GM23248 (cell line): ENCODE data around the gene RPL10A. TPM values are rescaled to one million over a fixed set of nuclear protein-coding genes. Genes with fewer than 3 reads are reported as not detected.

Source experiments
- DNase-seq: peaks from one replicate; pipeline ENCODE4 v3.0.0-alpha.2; 2015
- H2AFZ ChIP-seq: fragments of 200-600 bp; sonication (generic); 2 replicates; pipeline ENCODE4 v1.6.1; 2016; ENCODE audit warnings: antibody characterized with exemption
- H3F3A ChIP-seq: fragments of 200-600 bp; sonication (generic); 2 replicates; pipeline ENCODE4 v1.6.1; 2016; ENCODE audit warnings: mild to moderate bottlenecking, antibody characterized with exemption, mixed run types; ENCODE audit not compliant: insufficient read depth
- H3K27ac ChIP-seq: fragments of 200-600 bp; sonication (generic); 2 replicates; pipeline ENCODE4 v1.5.1; 2016; ENCODE audit warnings: mild to moderate bottlenecking
- H3K27me3 ChIP-seq: fragments of 200-600 bp; sonication (generic); replicated peaks from 2 replicates; pipeline ENCODE4 v1.6.1; 2016; ENCODE audit warnings: mild to moderate bottlenecking; ENCODE audit not compliant: insufficient read depth
- H3K36me3 ChIP-seq: fragments of 200-600 bp; sonication (generic); 2 replicates; pipeline ENCODE4 v1.6.1; 2016; ENCODE audit warnings: low read depth, mild to moderate bottlenecking
- H3K4me1 ChIP-seq: fragments of 200-600 bp; sonication (generic); 2 replicates; pipeline ENCODE4 v1.6.1; 2016; ENCODE audit warnings: mild to moderate bottlenecking; ENCODE audit not compliant: insufficient read depth
- H3K4me2 ChIP-seq: fragments of 200-600 bp; sonication (generic); one replicate; pipeline ENCODE4 v1.6.1; 2016; ENCODE audit warnings: mild to moderate bottlenecking; ENCODE audit not compliant: unreplicated experiment
- H3K4me3 ChIP-seq: fragments of 200-600 bp; sonication (generic); 2 replicates; pipeline ENCODE4 v1.5.1; 2016; ENCODE audit warnings: mild to moderate bottlenecking
- H3K79me2 ChIP-seq: fragments of 200-600 bp; sonication (generic); 2 replicates; pipeline ENCODE4 v1.6.1; 2016; ENCODE audit warnings: mild to moderate bottlenecking; ENCODE audit not compliant: insufficient read depth
- H3K9ac ChIP-seq: fragments of 200-600 bp; sonication (generic); 2 replicates; pipeline ENCODE4 v1.6.1; 2016; ENCODE audit warnings: mild to moderate bottlenecking
- H3K9me2 ChIP-seq: fragments of 200-600 bp; sonication (generic); 2 replicates; pipeline ENCODE4 v1.6.1; 2016; ENCODE audit warnings: mixed run types, mild to moderate bottlenecking, moderate library complexity; ENCODE audit not compliant: insufficient read depth
- H3K9me3 ChIP-seq: fragments of 200-600 bp; sonication (generic); one replicate; pipeline ENCODE4 v1.6.1; 2017; ENCODE audit warnings: low read depth
- H4K20me1 ChIP-seq: fragments of 200-600 bp; sonication (generic); 2 replicates; pipeline ENCODE4 v1.6.0; 2016; ENCODE audit not compliant: insufficient read depth
- EZH2 ChIP-seq: fragments of 200-600 bp; sonication (generic); IDR thresholded peaks from 2 replicates; pipeline ENCODE4 v1.6.1; 2018; ENCODE audit warnings: antibody characterized with exemption, mild to moderate bottlenecking; ENCODE audit not compliant: insufficient read depth, poor library complexity, severe bottlenecking
- EZH2phosphoT487 ChIP-seq: fragments of 200-600 bp; sonication (generic); IDR thresholded peaks from 2 replicates; pipeline ENCODE4 v1.6.1; 2018; ENCODE audit warnings: antibody characterized with exemption, moderate library complexity, mild to moderate bottlenecking, low read depth; ENCODE audit not compliant: insufficient read depth
- WGBS, 2 experiments: methylation state at CpG; one replicate each; pipeline ENCODE4 v1.1.6; 2015 to 2017; ENCODE audit warnings: low lambda C conversion rate in 2 of 2, low coverage in 1 of 2; ENCODE audit errors: missing lambda C conversion rate in 2 of 2; 5-methylcytosine and 5-hydroxymethylcytosine counted together
- in situ Hi-C: fragments of 300-500 bp; cut with MboI; formaldehyde crosslinking; loops from 2 replicates; pipeline ENCODE4 v1.15.0; 2020
- polyA plus RNA-seq: library from polyadenylated mRNA; unstranded; fragments of >200 nt; fragmentation: Nextera tagmentation; extraction: Ambion mirVana; gene quantifications from 2 replicates; pipeline ENCODE4 v1.2.1, GENCODE V29; 2016
- total RNA-seq: library from RNA; depleted of rRNA; stranded (reverse); fragments of >200 nt; shearing (Covaris generic); gene quantifications from 2 replicates; pipeline ENCODE4 v1.2.3, GENCODE V29; 2014

Gene RPL10A
- total and polyA plus RNA-seq, 2 experiments from 2014 or later = 366 to 915 TPM

DNA sequence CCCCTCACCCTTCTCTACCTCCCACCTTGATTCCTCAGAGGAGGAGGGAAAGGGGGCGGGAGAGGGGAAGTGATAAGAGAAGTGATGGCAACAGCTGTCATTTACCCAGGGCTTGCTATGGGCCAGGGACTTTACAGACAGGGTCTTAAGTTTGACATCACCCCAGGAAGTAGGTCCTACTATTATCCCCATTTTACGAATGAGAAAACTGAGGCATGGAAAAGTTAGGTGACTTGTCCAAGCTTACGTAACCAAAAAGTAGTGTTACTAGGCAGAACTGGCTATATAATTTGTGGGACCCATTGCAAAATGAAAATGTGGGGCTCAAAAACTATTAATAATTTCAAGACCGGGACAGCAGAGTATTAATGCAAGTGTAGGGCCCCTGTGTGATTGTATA is 26.6 kb upstream of the RPL10A start:
- no peaks in the 10 kb centered on the region for H3K27me3 ChIP-seq
- no peak for TF ChIP-seq EZH2
- no peak for TF ChIP-seq EZH2phosphoT487
- no peaks in the 10 kb centered on the region for H3K4me1 ChIP-seq
- no peak overlapping the region for H3K9ac ChIP-seq
- H3K27ac ChIP-seq = no peak overlapping the region
- H3K9me3 ChIP-seq = no peaks in the 10 kb centered on the region
- in situ Hi-C loops = no loop called here
- no peaks in the 10 kb centered on the region for H3K79me2 ChIP-seq
- no peaks in the 10 kb centered on the region for H3K9me2 ChIP-seq
- no peak for DNase-seq
- H3K4me3 ChIP-seq = no peak overlapping the region
- 94 to 95% methylated on average over 4 of the region's 4 CpGs for WGBS, 2 experiments
- H3K4me2 ChIP-seq = no peak overlapping the region
- no peaks in the 10 kb centered on the region for H3F3A ChIP-seq
- H3K36me3 ChIP-seq = no peaks in the 10 kb centered on the region
- H4K20me1 ChIP-seq = no peaks in the 10 kb centered on the region
- H2AFZ ChIP-seq = no peak overlapping the region

DNA sequence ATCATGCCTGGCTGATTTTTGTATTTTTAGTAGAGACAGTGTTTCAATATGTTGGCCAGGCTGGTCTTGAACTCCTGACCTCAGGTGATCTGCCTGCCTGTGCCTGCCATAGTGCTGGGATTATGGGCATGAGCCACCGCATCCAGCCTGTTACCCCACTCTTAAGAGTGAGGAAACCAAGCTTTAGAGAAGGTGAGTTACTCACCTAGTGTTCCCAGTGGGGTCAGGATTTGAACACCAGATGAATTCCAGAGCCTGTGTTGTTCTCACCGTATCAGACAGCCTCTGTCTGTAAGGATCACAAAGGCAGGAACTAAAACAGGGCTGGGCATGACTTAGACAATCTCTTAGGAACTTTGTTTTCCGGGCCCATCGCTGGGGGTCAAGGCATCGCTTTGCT is 25.5 kb upstream of the RPL10A start:
- TF ChIP-seq EZH2 (no peak), EZH2phosphoT487 (no peak)
- in situ Hi-C loops = no loop called here
- Histone ChIP-seq H4K20me1 (no peaks in the 10 kb centered on the region), H3K9me3 (no peaks in the 10 kb centered on the region), H3K9ac (no peak overlapping the region), H3K4me3 (no peak overlapping the region), H3K27me3 (no peaks in the 10 kb centered on the region), H3K36me3 (no peaks in the 10 kb centered on the region), H2AFZ (no peak overlapping the region), H3K4me1 (no peaks in the 10 kb centered on the region), H3F3A (no peaks in the 10 kb centered on the region), H3K4me2 (no peak overlapping the region), H3K27ac (no peak overlapping the region), H3K9me2 (no peaks in the 10 kb centered on the region), H3K79me2 (no peaks in the 10 kb centered on the region)
- WGBS, 2 experiments = 97 to 99% methylated on average over 5 of the region's 5 CpGs
- DNase-seq = no peak

DNA sequence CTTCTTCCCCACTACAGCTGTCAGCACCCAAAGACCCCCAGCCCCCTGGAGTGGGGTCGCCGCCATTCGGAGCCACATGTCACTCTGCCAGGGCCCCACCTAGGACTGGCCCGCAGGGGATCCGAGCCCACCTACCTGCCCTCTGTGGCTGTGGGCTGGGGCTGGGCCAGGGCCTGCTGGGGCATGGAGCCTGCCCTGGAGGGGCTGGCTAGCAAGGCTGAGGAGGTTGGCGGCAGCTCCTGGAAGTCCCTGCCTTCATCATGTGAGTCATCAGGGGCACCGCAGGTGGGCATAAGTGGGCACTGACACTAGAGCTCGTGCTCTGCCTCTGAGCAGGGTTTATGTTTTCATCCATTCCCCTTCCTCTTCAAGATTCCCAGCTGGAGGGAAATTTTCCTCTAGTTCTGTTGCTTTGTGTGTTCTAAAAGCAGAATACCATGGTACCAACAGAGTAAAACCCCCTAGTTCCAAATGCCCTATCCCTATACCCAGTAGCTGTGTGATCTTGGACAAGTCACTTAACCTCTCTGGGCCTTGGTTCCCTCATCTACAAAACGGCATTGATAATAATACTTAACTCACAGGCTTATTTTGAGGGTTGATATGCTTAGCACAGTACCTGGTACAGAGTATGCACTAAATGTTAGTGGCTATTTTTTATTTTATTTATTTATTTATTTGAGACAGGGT is 24.7 kb upstream of the RPL10A start:
- TF ChIP-seq EZH2phosphoT487 (no peak), EZH2 (no peak)
- H3K4me3 ChIP-seq = no peak overlapping the region
- H3K27ac ChIP-seq = no peak overlapping the region
- no peaks in the 10 kb centered on the region for H4K20me1 ChIP-seq
- no peak for DNase-seq
- H3K27me3 ChIP-seq = no peaks in the 10 kb centered on the region
- no peaks in the 10 kb centered on the region for H3K9me2 ChIP-seq
- no peak overlapping the region for H3K4me2 ChIP-seq
- no peak overlapping the region for H3K9ac ChIP-seq
- no peaks in the 10 kb centered on the region for H3K36me3 ChIP-seq
- no peaks in the 10 kb centered on the region for H3K4me1 ChIP-seq
- no peaks in the 10 kb centered on the region for H3F3A ChIP-seq
- H3K79me2 ChIP-seq = no peaks in the 10 kb centered on the region
- WGBS, 2 experiments = 87 to 95% methylated on average over 9 of the region's 9 CpGs
- no peaks in the 10 kb centered on the region for H3K9me3 ChIP-seq
- in situ Hi-C loops = no loop called here
- no peak overlapping the region for H2AFZ ChIP-seq

GRCh38 chr6:35445691-35446090 is 22.5 kb upstream of the RPL10A start:
- no peaks in the 10 kb centered on the region for H3K27me3 ChIP-seq
- no peaks in the 10 kb centered on the region for H3K79me2 ChIP-seq
- no peak overlapping the region for H3K4me3 ChIP-seq
- TF ChIP-seq EZH2 (no peak), EZH2phosphoT487 (no peak)
- no peaks in the 10 kb centered on the region for H3F3A ChIP-seq
- no peaks in the 10 kb centered on the region for H3K9me2 ChIP-seq
- no peaks in the 10 kb centered on the region for H3K9me3 ChIP-seq
- H3K9ac ChIP-seq = no peak overlapping the region
- H3K4me1 ChIP-seq = no peaks in the 10 kb centered on the region
- no peak overlapping the region for H3K27ac ChIP-seq
- peak; percentile 26 for DNase-seq
- 79 to 84% methylated on average over 7 of the region's 7 CpGs for WGBS, 2 experiments
- H4K20me1 ChIP-seq = no peaks in the 10 kb centered on the region
- no peak overlapping the region for H3K4me2 ChIP-seq
- in situ Hi-C loops = loop anchor here (5.0 kb wide), 1 partner anchor 103 kb away; the partner anchor contains the start of gene PPARD
- H2AFZ ChIP-seq = no peak overlapping the region
- no peaks in the 10 kb centered on the region for H3K36me3 ChIP-seq

- Histone ChIP-seq H4K20me1 (no peaks in the 10 kb centered on the region), H3K4me3 (no peak overlapping the region), H3K4me2 (no peak overlapping the region), H3K9me3 (no peaks in the 10 kb centered on the region), H3K36me3 (no peaks in the 10 kb centered on the region), H3K79me2 (0 out of 2 replicates have a peak, but pooled peaks cover under 1% of the 10 kb centered on the region), H3K27ac (no peak overlapping the region), H3K4me1 (peaks cover 3% of the 10 kb centered on the region), H2AFZ (no peak overlapping the region), H3K9me2 (no peaks in the 10 kb centered on the region), H3K27me3 (no peaks in the 10 kb centered on the region), H3K9ac (no peak overlapping the region), H3F3A (peaks cover 4% of the 10 kb centered on the region; the same call in 1 of the 2 replicates)
- TF ChIP-seq EZH2 = no peak
- no peak for TF ChIP-seq EZH2phosphoT487
- in situ Hi-C loops = loop anchor here (5.0 kb wide), 1 partner anchor 106 kb away; the partner anchor contains the start of gene PPARD
- no peak for DNase-seq
- 68 to 74% methylated on average over 7 of the region's 7 CpGs for WGBS, 2 experiments
Measured at GRCh38 chr6:35448191-35448590, 20.0 kb upstream of the RPL10A start.
